ENCODE data around the gene CCL21.

DNA sequence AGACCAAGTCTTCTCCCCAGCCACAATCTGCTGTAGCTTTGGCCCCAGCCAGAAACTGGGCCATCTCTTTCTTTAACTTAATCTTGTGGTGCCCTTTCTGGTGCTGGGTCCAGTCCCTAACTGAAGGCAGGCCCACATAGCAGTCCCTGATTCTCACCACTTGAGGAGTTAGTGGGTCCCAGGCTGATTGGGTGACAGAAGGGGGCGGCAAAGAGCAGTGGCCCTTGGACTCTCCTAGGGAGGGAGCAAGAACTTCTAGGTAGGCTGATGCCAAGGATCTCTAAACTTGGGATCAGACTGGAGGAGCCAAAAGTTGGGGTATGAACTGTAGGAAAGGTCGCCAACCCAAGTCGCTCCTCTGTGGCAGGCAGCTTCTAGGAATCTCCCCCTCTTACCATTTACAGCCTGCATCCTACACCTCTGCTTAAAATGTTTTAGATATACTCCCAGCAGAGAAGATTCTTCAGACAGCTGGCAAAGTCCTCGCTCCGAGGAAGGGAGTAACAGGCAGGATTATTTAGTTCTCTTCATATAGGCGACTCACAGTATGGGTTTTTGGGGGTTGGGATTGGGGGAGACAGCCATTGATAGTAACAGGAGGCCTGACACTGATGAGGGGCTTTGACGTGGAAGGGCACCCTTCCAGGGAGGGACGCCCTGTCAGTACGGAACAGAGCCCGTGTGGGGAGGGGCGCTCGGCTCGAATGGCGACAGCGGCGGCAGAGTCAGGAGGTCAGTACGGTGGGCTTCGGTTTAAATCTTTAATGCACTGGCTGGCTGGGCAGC lies 45.5 kb downstream of the CCL21 start:
- TF ChIP-seq EZH2phosphoT487 (IDR thresholded peaks at IDR 0.05; ENCODE audit: insufficient read depth, low read depth): no peak
- TF ChIP-seq EZH2 (IDR thresholded peaks at IDR 0.05; ENCODE audit: insufficient read depth, poor library complexity, severe bottlenecking): no peak
